ENCODE results near the gene FCRL2. TPM values are rescaled to one million over a fixed set of nuclear protein-coding genes. Genes with fewer than 3 reads are reported as not detected.

FCRL2 gene
- polyA plus RNA-seq, 5 donors, result 0.04 to 0.27 (median 0.12) TPM

Other genes starting within 250 kb of the FCRL2 start
- under 1 TPM; 0.06 to 0.26 (median 0.07) TPM for gene FCRL5, start 224.6 kb downstream of the FCRL2 start, polyA plus RNA-seq (ENCODE audit: insufficient read depth in 1 of 5, insufficient read length in 5 of 5, low replicate concordance in 1 of 5)
- gene FCRL4, start 179.0 kb downstream of the FCRL2 start, polyA plus RNA-seq (ENCODE audit: insufficient read depth in 1 of 5, insufficient read length in 5 of 5, low replicate concordance in 1 of 5), result not detected
- gene FCRL3, start 76.4 kb downstream of the FCRL2 start, polyA plus RNA-seq (ENCODE audit: insufficient read depth in 1 of 5, insufficient read length in 5 of 5, low replicate concordance in 1 of 5), result under 1 TPM; 0.38 to 0.76 (median 0.50) TPM
- gene FCRL1, start 43.0 kb upstream of the FCRL2 start, polyA plus RNA-seq (ENCODE audit: insufficient read depth in 1 of 5, insufficient read length in 5 of 5, low replicate concordance in 1 of 5), result under 1 TPM; 0.11 to 0.45 (median 0.30) TPM
- gene CD5L, start 64.7 kb upstream of the FCRL2 start, polyA plus RNA-seq (ENCODE audit: insufficient read depth in 1 of 5, insufficient read length in 5 of 5, low replicate concordance in 1 of 5), result under 1 TPM in 2 of 5 donors, not detected in 3; 0.08 to 0.56 TPM
- gene KIRREL1, start 216.5 kb upstream of the FCRL2 start, polyA plus RNA-seq (ENCODE audit: insufficient read depth in 1 of 5, insufficient read length in 5 of 5, low replicate concordance in 1 of 5), result 10 to 100 TPM; 43.3 to 61.9 (median 47.8) TPM

Measured in right lung (tissue), 5 donors.